Measurements from ENCODE around the gene AACS. TPM values are rescaled to one million over a fixed set of nuclear protein-coding genes. Genes with fewer than 3 reads are reported as not detected.
"Not testable (repeated sequence)": the region's sequence is repeated elsewhere in the genome, so short reads cannot be mapped to it uniquely, and the experiment has no call there.

AACS gene
- total RNA-seq, 1 donor from 2014 or later = 32.5 TPM

GRCh38 chr12:125079084-125079483 is 13.8 kb downstream of the AACS start:
- Histone ChIP-seq H3K4me3 (ENCODE audit: low read depth, low read length) (no peak overlapping the region), H3K27me3 (ENCODE audit: control insufficient read depth, insufficient read depth, low read length) (no peaks in the 10 kb centered on the region), H3K36me3 (ENCODE audit: control insufficient read depth, insufficient read depth, low read length) (no peaks in the 10 kb centered on the region)
- no peak for DNase-seq (ENCODE audit: low read depth)
- TF ChIP-seq CTCF (IDR thresholded peaks at IDR 0.05; ENCODE audit: insufficient read depth, low read length, poor library complexity, severe bottlenecking) = no peak

GRCh38 chr12:125079648-125080645 is 14.7 kb downstream of the AACS start:
- H3K4me3 ChIP-seq (ENCODE audit: low read depth, low read length) = no peak overlapping the region
- no peaks in the 10 kb centered on the region for H3K36me3 ChIP-seq (ENCODE audit: control insufficient read depth, insufficient read depth, low read length)
- no peak for DNase-seq (ENCODE audit: low read depth)
- no peaks in the 10 kb centered on the region for H3K27me3 ChIP-seq (ENCODE audit: control insufficient read depth, insufficient read depth, low read length)
- TF ChIP-seq CTCF (IDR thresholded peaks at IDR 0.05; ENCODE audit: insufficient read depth, low read length, poor library complexity, severe bottlenecking) = no peak

GRCh38 chr12:125081427-125081826 is 16.2 kb downstream of the AACS start:
- H3K27me3 ChIP-seq (ENCODE audit: control insufficient read depth, insufficient read depth, low read length) = no peaks in the 10 kb centered on the region
- H3K4me3 ChIP-seq (ENCODE audit: low read depth, low read length) = no peak overlapping the region
- TF ChIP-seq CTCF (IDR thresholded peaks at IDR 0.05; ENCODE audit: insufficient read depth, low read length, poor library complexity, severe bottlenecking) = no peak
- no peak for DNase-seq (ENCODE audit: low read depth)
- H3K36me3 ChIP-seq (ENCODE audit: control insufficient read depth, insufficient read depth, low read length) = peaks cover 2% of the 10 kb centered on the region

GRCh38 chr12:125083072-125083471 is 17.8 kb downstream of the AACS start:
- H3K4me3 ChIP-seq (ENCODE audit: low read depth, low read length) = no peak overlapping the region
- H3K36me3 ChIP-seq (ENCODE audit: control insufficient read depth, insufficient read depth, low read length) = peaks cover 2% of the 10 kb centered on the region
- no peak for DNase-seq (ENCODE audit: low read depth)
- TF ChIP-seq CTCF (IDR thresholded peaks at IDR 0.05; ENCODE audit: insufficient read depth, low read length, poor library complexity, severe bottlenecking) = no peak
- H3K27me3 ChIP-seq (ENCODE audit: control insufficient read depth, insufficient read depth, low read length) = no peaks in the 10 kb centered on the region

- not testable (repeated sequence) for H3K4me3 ChIP-seq (ENCODE audit: low read depth, low read length); H3K36me3 ChIP-seq (ENCODE audit: control insufficient read depth, insufficient read depth, low read length); H3K27me3 ChIP-seq (ENCODE audit: control insufficient read depth, insufficient read depth, low read length); DNase-seq (ENCODE audit: low read depth)
Observed at GRCh38 chr12:125088199-125088598, 23.0 kb downstream of the AACS start.

- no peak for TF ChIP-seq CTCF (IDR thresholded peaks at IDR 0.05; ENCODE audit: insufficient read depth, low read length, poor library complexity, severe bottlenecking)
- H3K4me3 ChIP-seq (ENCODE audit: low read depth, low read length) = no peak overlapping the region
- DNase-seq (ENCODE audit: low read depth) = no peak
- H3K36me3 ChIP-seq (ENCODE audit: control insufficient read depth, insufficient read depth, low read length) = peaks cover 5% of the 10 kb centered on the region
- H3K27me3 ChIP-seq (ENCODE audit: control insufficient read depth, insufficient read depth, low read length) = no peaks in the 10 kb centered on the region
Observed at GRCh38 chr12:125089083-125089482, 23.8 kb downstream of the AACS start.
